DOHH2 (cell line): ENCODE measurements around the gene RASSF10.

ENCODE experiments used
- H3F3A ChIP-seq: fragments of 200-600 bp; sonication (generic), shearing (Covaris generic); 2 replicates; pipeline ENCODE4 v1.6.0; 2016; ENCODE audit warnings: antibody characterized with exemption, mild to moderate bottlenecking; ENCODE audit not compliant: control insufficient read depth, insufficient read depth
- H3K27ac ChIP-seq: fragments of 200-600 bp; sonication (generic); 2 replicates; pipeline ENCODE4 v1.5.1; 2014; ENCODE audit warnings: low read depth, mild to moderate bottlenecking, low read length, moderate library complexity
- H3K27me3 ChIP-seq: fragments of 200-600 bp; sonication (generic); 2 replicates; pipeline ENCODE4 v1.6.1; 2014; ENCODE audit warnings: mild to moderate bottlenecking, low read length, mixed read lengths; ENCODE audit not compliant: control insufficient read depth
- H3K36me3 ChIP-seq: fragments of 200-600 bp; sonication (generic); 2 replicates; pipeline ENCODE4 v1.6.1; 2014; ENCODE audit warnings: mild to moderate bottlenecking, low read length, moderate library complexity, mixed read lengths; ENCODE audit not compliant: control insufficient read depth
- H3K4me1 ChIP-seq: fragments of 200-600 bp; sonication (generic); 2 replicates; pipeline ENCODE4 v1.6.1; 2014; ENCODE audit warnings: mild to moderate bottlenecking, low read length, mixed read lengths; ENCODE audit not compliant: control insufficient read depth
- H3K4me2 ChIP-seq: fragments of 200-600 bp; sonication (generic); 2 replicates; pipeline ENCODE4 v1.6.0; 2014; ENCODE audit warnings: mild to moderate bottlenecking, low read length, moderate library complexity
- H3K4me3 ChIP-seq: fragments of 200-600 bp; sonication (generic); 2 replicates; pipeline ENCODE4 v1.5.1; 2014; ENCODE audit warnings: mild to moderate bottlenecking, low read length, mixed read lengths
- H3K79me2 ChIP-seq: fragments of 200-600 bp; sonication (generic); 2 replicates; pipeline ENCODE4 v1.6.1; 2014; ENCODE audit warnings: mild to moderate bottlenecking, low read length, mixed read lengths; ENCODE audit not compliant: control insufficient read depth
- H3K9me2 ChIP-seq: fragments of 200-600 bp; sonication (generic); replicated peaks from 2 replicates; pipeline ENCODE4 v1.6.1; 2014; ENCODE audit warnings: mild to moderate bottlenecking, low read length, mixed read lengths; ENCODE audit not compliant: control insufficient read depth
- H3K9me3 ChIP-seq: fragments of 200-600 bp; sonication (generic); 2 replicates; pipeline ENCODE4 v1.6.1; 2014; ENCODE audit warnings: antibody characterized with exemption, low read length, mixed read lengths; ENCODE audit not compliant: control insufficient read depth, insufficient read depth
- H4K20me1 ChIP-seq: fragments of 200-600 bp; sonication (generic); 2 replicates; pipeline ENCODE4 v1.6.0; 2014; ENCODE audit warnings: low read depth, mild to moderate bottlenecking, antibody characterized with exemption, low read length, moderate library complexity; ENCODE audit not compliant: control insufficient read depth, insufficient read depth
- CTCF ChIP-seq: fragments of 200-600 bp; sonication (generic); IDR thresholded peaks from one replicate; pipeline ENCODE4 v1.5.1; 2014; ENCODE audit warnings: antibody characterized with exemption, mild to moderate bottlenecking, low read depth, low read length; ENCODE audit not compliant: poor library complexity, severe bottlenecking
- EZH2phosphoT487 ChIP-seq: fragments of 200-600 bp; sonication (generic); IDR thresholded peaks from 2 replicates; pipeline ENCODE4 v1.6.1; 2017; ENCODE audit warnings: borderline replicate concordance, mild to moderate bottlenecking, antibody characterized with exemption, low read length, moderate library complexity, mixed read lengths

RASSF10 gene

GRCh38 chr11:13008061-13008435 is 1.1 kb upstream of the RASSF10 start:
- H3K4me3 ChIP-seq, result no peak overlapping the region
- H3K36me3 ChIP-seq, result no peaks in the 10 kb centered on the region
- no peak overlapping the region for H3K27ac ChIP-seq
- H3K79me2 ChIP-seq, result no peaks in the 10 kb centered on the region
- H4K20me1 ChIP-seq, result no peaks in the 10 kb centered on the region
- H3K9me3 ChIP-seq, result peaks cover 12% of the 10 kb centered on the region; the same call in 1 of the 2 replicates
- H3K27me3 ChIP-seq, result no peaks in the 10 kb centered on the region
- no peak overlapping the region for H3K4me2 ChIP-seq
- H3K4me1 ChIP-seq, result no peaks in the 10 kb centered on the region
- H3F3A ChIP-seq, result no peaks in the 10 kb centered on the region
- TF ChIP-seq EZH2phosphoT487 (no peak), CTCF (no peak)
- no peaks in the 10 kb centered on the region for H3K9me2 ChIP-seq

DNA sequence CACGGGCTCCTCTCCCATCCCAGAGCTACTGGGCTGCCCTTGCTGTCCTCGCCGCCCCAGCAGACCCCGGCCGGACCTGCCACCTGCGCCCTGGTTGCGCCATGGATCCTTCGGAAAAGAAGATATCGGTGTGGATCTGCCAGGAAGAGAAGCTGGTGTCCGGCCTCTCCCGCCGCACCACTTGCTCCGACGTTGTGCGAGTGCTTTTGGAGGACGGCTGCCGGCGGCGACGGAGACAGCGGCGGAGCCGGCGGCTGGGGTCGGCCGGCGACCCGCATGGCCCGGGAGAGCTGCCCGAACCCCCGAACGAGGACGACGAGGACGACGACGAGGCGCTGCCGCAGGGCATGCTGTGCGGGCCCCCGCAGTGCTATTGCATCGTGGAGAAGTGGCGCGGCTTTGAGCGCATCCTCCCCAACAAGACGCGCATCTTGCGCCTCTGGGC is 382 bp downstream of the RASSF10 start:
- no peak overlapping the region for H3K27ac ChIP-seq

GRCh38 chr11:13009921-13010748 is 1.0 kb downstream of the RASSF10 start:
- TF ChIP-seq EZH2phosphoT487 (no peak), CTCF (no peak)
- no peaks in the 10 kb centered on the region for H3K36me3 ChIP-seq
- no peak overlapping the region for H3K27ac ChIP-seq
- no peaks in the 10 kb centered on the region for H3F3A ChIP-seq
- H3K4me2 ChIP-seq, result no peak overlapping the region
- no peaks in the 10 kb centered on the region for H4K20me1 ChIP-seq
- H3K27me3 ChIP-seq, result no peaks in the 10 kb centered on the region
- no peaks in the 10 kb centered on the region for H3K4me1 ChIP-seq
- H3K9me3 ChIP-seq, result peaks cover 12% of the 10 kb centered on the region; the same call in 1 of the 2 replicates
- no peak overlapping the region for H3K4me3 ChIP-seq
- H3K9me2 ChIP-seq, result no peaks in the 10 kb centered on the region
- no peaks in the 10 kb centered on the region for H3K79me2 ChIP-seq

More for the DNA sequence above, 382 bp downstream of the RASSF10 start:
- no peaks in the 10 kb centered on the region for H3F3A ChIP-seq
- H4K20me1 ChIP-seq, result no peaks in the 10 kb centered on the region
- H3K9me3 ChIP-seq, result peaks cover 12% of the 10 kb centered on the region; the same call in 1 of the 2 replicates
- H3K4me2 ChIP-seq, result no peak overlapping the region
- H3K9me2 ChIP-seq, result no peaks in the 10 kb centered on the region
- no peaks in the 10 kb centered on the region for H3K79me2 ChIP-seq
- TF ChIP-seq CTCF, result no peak
- H3K27me3 ChIP-seq, result no peaks in the 10 kb centered on the region
- no peaks in the 10 kb centered on the region for H3K4me1 ChIP-seq
- H3K4me3 ChIP-seq, result no peak overlapping the region
- no peaks in the 10 kb centered on the region for H3K36me3 ChIP-seq
